Loucy (cell line): ENCODE data around the gene DLX1.

Experiments used
- CTCF ChIP-seq: fragments of 200-600 bp; sonication (generic); conservative IDR thresholded peaks from 2 replicates; pipeline ENCODE4 v1.5.1; 2014; ENCODE audit warnings: mild to moderate bottlenecking, antibody characterized with exemption, low read length
- EZH2phosphoT487 ChIP-seq: fragments of 200-600 bp; IDR thresholded peaks from 2 replicates; pipeline ENCODE4 v1.6.1; 2018; ENCODE audit warnings: antibody characterized with exemption, mild to moderate bottlenecking, moderate library complexity, borderline replicate concordance

GRCh38 chr2:172113617-172114016 is 28.3 kb downstream of the DLX1 start:
- TF ChIP-seq CTCF = peak; percentile 69
- TF ChIP-seq EZH2phosphoT487 = no peak
